Mucosa of rectum (tissue), 2 donors: ENCODE data around the gene TEAD1.

Source experiments
- H3K27ac ChIP-seq, 2 donors: one replicate each; pipeline ENCODE4 v1.7.0; 2013; ENCODE audit warnings: inconsistent platforms in 2 of 2, low read depth in 2 of 2, low read length in 2 of 2
- H3K27me3 ChIP-seq, 2 donors: one replicate each; pipeline ENCODE4 v1.7.0; 2013; ENCODE audit warnings: low read length in 2 of 2; ENCODE audit not compliant: control insufficient read depth in 2 of 2, insufficient read depth in 2 of 2
- H3K36me3 ChIP-seq, 2 donors: one replicate each; pipeline ENCODE4 v1.7.0; 2013; ENCODE audit warnings: low read length in 2 of 2; ENCODE audit not compliant: control insufficient read depth in 2 of 2, insufficient read depth in 2 of 2
- H3K4me1 ChIP-seq, 2 donors: one replicate each; pipeline ENCODE4 v1.7.0; 2013; ENCODE audit warnings: low read length in 2 of 2, mild to moderate bottlenecking in 1 of 2; ENCODE audit not compliant: control insufficient read depth in 2 of 2, insufficient read depth in 2 of 2
- H3K4me3 ChIP-seq, 2 donors: one replicate each; pipeline ENCODE4 v1.7.0; 2013; ENCODE audit warnings: low read length in 2 of 2
- H3K9ac ChIP-seq, 2 donors: one replicate each; pipeline ENCODE4 v1.7.0; 2013; ENCODE audit warnings: low read length in 2 of 2, low read depth in 1 of 2, mild to moderate bottlenecking in 1 of 2
- H3K9me3 ChIP-seq, 2 donors: one replicate each; pipeline ENCODE4 v1.7.0; 2013; ENCODE audit warnings: low read length in 2 of 2; ENCODE audit not compliant: control insufficient read depth in 2 of 2
- donor health status: healthy.
- donor health status: Normal muscosa, but diverticular disease.

Gene TEAD1

GRCh38 chr11:12962306-12962705 lies 288.1 kb downstream of the TEAD1 start:
- no peak overlapping the region for H3K4me3 ChIP-seq

DNA sequence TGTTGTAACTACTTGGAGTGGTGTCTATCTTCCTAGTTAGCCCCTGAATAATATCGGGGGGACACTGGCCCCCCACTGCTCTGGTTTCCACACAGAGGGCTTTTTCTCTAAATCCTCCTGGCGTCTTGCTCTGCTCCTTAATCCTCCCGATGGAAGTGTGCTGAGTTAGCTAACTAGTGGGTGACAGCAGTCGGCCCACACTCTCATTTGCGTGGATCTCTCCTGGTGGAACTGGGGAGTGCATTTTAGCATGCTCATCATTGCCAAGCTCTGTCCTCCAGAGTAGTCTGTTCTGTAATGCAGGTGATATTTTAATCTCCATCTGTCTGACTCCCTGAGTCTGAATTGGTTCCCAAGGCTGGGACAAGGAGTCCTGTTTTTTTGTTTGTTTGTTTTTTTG lies 288.8 kb downstream of the TEAD1 start:
- Histone ChIP-seq H3K4me3 (no peak overlapping the region), H3K4me1 (no peaks in the 10 kb centered on the region), H3K36me3 (no peaks in the 10 kb centered on the region), H3K27me3 (peaks cover 3% of the 10 kb centered on the region in 2 donors), H3K9me3 (no peaks in the 10 kb centered on the region), H3K27ac (no peak overlapping the region), H3K9ac (no peak overlapping the region)

More at GRCh38 chr11:12962306-12962705, 288.1 kb downstream of the TEAD1 start:
- H3K27me3 ChIP-seq = peaks cover 3% of the 10 kb centered on the region in 2 donors
- H3K27ac ChIP-seq = no peak overlapping the region
- H3K36me3 ChIP-seq = no peaks in the 10 kb centered on the region
- H3K9me3 ChIP-seq = no peaks in the 10 kb centered on the region
- H3K9ac ChIP-seq = no peak overlapping the region
- no peaks in the 10 kb centered on the region for H3K4me1 ChIP-seq

- Histone ChIP-seq H3K9ac (no peak overlapping the region), H3K4me3 (no peak overlapping the region), H3K4me1 (no peaks in the 10 kb centered on the region), H3K36me3 (no peaks in the 10 kb centered on the region), H3K9me3 (no peaks in the 10 kb centered on the region), H3K27me3 (peaks cover 3% of the 10 kb centered on the region in 2 donors), H3K27ac (no peak overlapping the region)
Measured at GRCh38 chr11:12963792-12964536, 289.7 kb downstream of the TEAD1 start.

- Histone ChIP-seq H3K9ac (no peak overlapping the region), H3K9me3 (no peaks in the 10 kb centered on the region), H3K4me3 (no peak overlapping the region), H3K27me3 (peaks cover 3% of the 10 kb centered on the region in 2 donors), H3K36me3 (no peaks in the 10 kb centered on the region), H3K27ac (no peak overlapping the region), H3K4me1 (no peaks in the 10 kb centered on the region)
Measured at GRCh38 chr11:12964650-12965049, 290.4 kb downstream of the TEAD1 start.

GRCh38 chr11:12966002-12966401 lies 291.8 kb downstream of the TEAD1 start:
- H3K27ac ChIP-seq = no peak overlapping the region
- H3K27me3 ChIP-seq = peaks cover 3% of the 10 kb centered on the region in 2 donors
- no peaks in the 10 kb centered on the region for H3K4me1 ChIP-seq
- H3K4me3 ChIP-seq = no peak overlapping the region
- H3K36me3 ChIP-seq = no peaks in the 10 kb centered on the region
- H3K9me3 ChIP-seq = no peaks in the 10 kb centered on the region
- H3K9ac ChIP-seq = no peak overlapping the region

DNA sequence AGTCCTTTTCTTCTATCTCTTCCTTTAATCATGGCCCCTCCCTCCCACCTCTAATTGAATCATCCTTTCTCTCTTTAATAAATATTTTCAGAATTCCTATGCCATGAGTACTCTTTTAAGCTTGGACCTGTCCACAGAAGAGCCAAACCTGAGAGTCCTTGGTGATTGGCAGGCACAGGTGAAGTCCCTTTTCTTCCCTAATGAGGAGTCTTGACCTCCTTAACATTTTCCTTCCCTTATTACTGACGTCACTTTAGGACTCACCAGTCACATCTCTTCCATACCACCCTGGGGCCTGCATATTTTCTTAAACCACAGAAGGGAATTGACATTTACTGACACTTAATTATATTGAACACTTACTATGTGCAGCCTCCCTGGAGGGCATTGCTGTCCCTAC lies 293.9 kb downstream of the TEAD1 start:
- H3K4me1 ChIP-seq = no peaks in the 10 kb centered on the region
- no peak overlapping the region for H3K27ac ChIP-seq
- H3K36me3 ChIP-seq = no peaks in the 10 kb centered on the region
- H3K4me3 ChIP-seq = no peak overlapping the region
- no peak overlapping the region for H3K9ac ChIP-seq
- no peaks in the 10 kb centered on the region for H3K9me3 ChIP-seq
- H3K27me3 ChIP-seq = peaks cover 3% of the 10 kb centered on the region in 2 donors

GRCh38 chr11:12968826-12969225 lies 294.6 kb downstream of the TEAD1 start:
- Histone ChIP-seq H3K9me3 (no peaks in the 10 kb centered on the region), H3K4me1 (no peaks in the 10 kb centered on the region), H3K36me3 (no peaks in the 10 kb centered on the region), H3K4me3 (no peak overlapping the region), H3K27ac (no peak overlapping the region), H3K9ac (no peak overlapping the region), H3K27me3 (peaks cover 3% of the 10 kb centered on the region in 2 donors)

DNA sequence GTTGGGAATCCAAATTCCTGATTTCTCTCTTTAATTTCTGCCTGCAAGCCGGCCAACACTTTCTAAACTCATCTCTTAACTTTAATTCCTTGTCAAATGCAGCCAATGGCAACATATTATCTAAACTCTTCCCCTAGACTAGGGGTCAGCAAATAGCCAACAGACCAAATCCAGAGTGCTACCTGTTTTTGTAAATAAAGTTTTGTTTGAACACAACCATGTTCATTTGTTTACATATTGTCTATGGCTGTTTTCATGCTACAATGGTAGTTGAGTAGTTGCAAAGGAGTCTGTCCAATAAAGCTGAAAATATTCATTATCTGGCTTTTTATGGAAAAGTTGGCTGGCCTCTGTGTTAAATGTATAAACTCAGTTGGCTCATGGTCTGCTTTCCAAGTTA lies 297.7 kb downstream of the TEAD1 start:
- no peaks in the 10 kb centered on the region for H3K36me3 ChIP-seq
- H3K9ac ChIP-seq = no peak overlapping the region
- H3K27ac ChIP-seq = no peak overlapping the region
- no peaks in the 10 kb centered on the region for H3K9me3 ChIP-seq
- H3K4me3 ChIP-seq = no peak overlapping the region
- no peaks in the 10 kb centered on the region for H3K4me1 ChIP-seq
- H3K27me3 ChIP-seq = peaks cover 0 to 1% of the 10 kb centered on the region in 2 donors

DNA sequence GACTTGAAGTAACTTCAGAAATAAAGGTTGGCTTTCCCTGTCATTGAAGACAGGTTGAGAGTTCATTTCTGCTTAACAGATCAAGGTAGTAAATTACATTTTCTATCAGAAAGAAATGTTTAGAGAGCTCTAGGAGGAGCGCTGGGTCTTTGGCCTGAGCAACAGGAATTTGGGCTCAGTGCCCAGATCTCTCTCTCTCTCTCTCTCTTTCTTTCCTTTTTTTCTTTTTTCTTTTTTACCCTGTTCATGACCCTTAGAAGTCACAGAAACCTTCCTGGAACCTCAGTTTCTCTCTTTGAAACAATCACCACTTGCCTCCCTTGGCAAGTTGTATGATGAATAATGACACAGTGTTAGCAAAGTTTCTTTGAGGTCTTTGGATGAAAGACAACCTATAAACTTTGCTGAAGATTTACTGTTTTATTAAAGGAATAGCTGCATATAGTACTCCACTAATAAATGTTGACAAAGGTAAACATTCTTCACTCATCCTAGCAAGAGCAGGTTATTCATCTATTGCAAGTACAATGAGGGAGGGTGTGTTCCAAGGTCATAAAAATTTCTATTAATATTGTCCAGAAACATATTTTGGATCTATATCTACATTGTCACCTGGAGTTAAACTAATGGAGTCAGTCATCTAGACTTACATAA lies 299.4 kb downstream of the TEAD1 start:
- Histone ChIP-seq H3K4me1 (no peaks in the 10 kb centered on the region), H3K27ac (no peak overlapping the region), H3K27me3 (no peaks in the 10 kb centered on the region), H3K4me3 (no peak overlapping the region), H3K36me3 (no peaks in the 10 kb centered on the region), H3K9ac (no peak overlapping the region), H3K9me3 (no peaks in the 10 kb centered on the region)

DNA sequence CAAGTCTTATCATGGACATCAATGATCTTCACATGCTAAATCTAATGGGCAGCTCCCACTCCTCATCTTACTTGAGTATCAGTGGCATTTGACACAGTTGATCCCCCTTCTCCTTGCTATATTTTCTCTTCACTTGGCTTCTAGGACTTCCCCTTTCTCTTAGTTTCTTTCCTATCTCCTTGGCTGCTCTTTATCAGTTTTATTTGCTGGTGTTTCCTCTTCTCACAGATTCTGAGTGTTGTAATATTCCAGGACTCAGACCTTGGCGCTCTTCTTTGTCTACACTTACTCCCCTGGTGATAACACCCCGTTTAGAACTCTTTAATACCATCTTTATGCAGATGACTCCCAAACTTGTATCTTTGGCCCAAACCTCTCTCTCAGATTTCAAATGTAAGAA lies 301.0 kb downstream of the TEAD1 start:
- no peaks in the 10 kb centered on the region for H3K9me3 ChIP-seq
- no peak overlapping the region for H3K4me3 ChIP-seq
- H3K27me3 ChIP-seq = no peaks in the 10 kb centered on the region
- H3K36me3 ChIP-seq = no peaks in the 10 kb centered on the region
- no peak overlapping the region for H3K9ac ChIP-seq
- H3K27ac ChIP-seq = no peak overlapping the region
- H3K4me1 ChIP-seq = no peaks in the 10 kb centered on the region
